ENCODE measurements around the gene MRC2. TPM values are rescaled to one million over a fixed set of nuclear protein-coding genes. Genes with fewer than 3 reads are reported as not detected.

MRC2 gene
- polyA plus RNA-seq, 4 donors = 62.6 to 104 (median 78.0) TPM

Other genes with a start within 250 kb of the MRC2 start
- under 1 TPM; 0.14 to 0.49 (median 0.30) TPM for gene EFCAB3, start 247.1 kb upstream of the MRC2 start, polyA plus RNA-seq (ENCODE audit: insufficient read length in 4 of 4)
- 10 to 100 TPM; 17.9 to 26.7 (median 20.9) TPM for gene METTL2A, start 203.8 kb upstream of the MRC2 start, polyA plus RNA-seq (ENCODE audit: insufficient read length in 4 of 4)
- 10 to 100 TPM; 59.4 to 74.1 (median 67.1) TPM for gene TLK2, start 148.8 kb upstream of the MRC2 start, polyA plus RNA-seq (ENCODE audit: insufficient read length in 4 of 4)
- gene MARCHF10, start 180.6 kb downstream of the MRC2 start, polyA plus RNA-seq (ENCODE audit: insufficient read length in 4 of 4) = 1 to 10 TPM in 3 of 4 donors, under 1 TPM in 1; 0.97 to 1.5 (median 1.2) TPM

Data from left renal cortex interstitium (tissue), 4 donors.